C4-2B (cell line): ENCODE measurements around the gene AKAP9.

Experiments used
- CTCF ChIP-seq: fragments of 450-650 bp; conservative IDR thresholded peaks from 2 replicates; pipeline ENCODE4 v1.5.1; 2017; ENCODE audit warnings: mild to moderate bottlenecking
- ZFX ChIP-seq: fragments of 450-650 bp; IDR thresholded peaks from 2 replicates; pipeline ENCODE4 v1.6.1; 2017

GRCh38 chr7:91945476-91945875 is 4.8 kb downstream of the AKAP9 start:
- no peak for TF ChIP-seq CTCF
- no peak for TF ChIP-seq ZFX
